Caco-2 (cell line): ENCODE measurements around the gene NDUFB7. TPM values are rescaled to one million over a fixed set of nuclear protein-coding genes. Genes with fewer than 3 reads are reported as not detected.
"Not testable (repeated sequence)": the region's sequence is repeated elsewhere in the genome, so short reads cannot be mapped to it uniquely, and the experiment has no call there.

Experiments used
- BruUV-seq: library from RNA; stranded (reverse); fragments of 400-500 nt; replicated peaks from 2 replicates; lab custom pipeline; 2021; lab: Mats Ljungman, UMichigan
- CTCF ChIA-PET: fragments of 300-600 bp; sonication (Branson Sonifier 250); formaldehyde crosslinking; loops from one replicate; lab custom pipeline; 2022; ENCODE audit warnings: antibody characterized with exemption; lab: Charles Lee
- POLR2A ChIA-PET: fragments of 300-600 bp; sonication (Branson Sonifier 250); formaldehyde crosslinking; loops from one replicate; lab custom pipeline; 2022; ENCODE audit warnings: antibody characterized with exemption; lab: Charles Lee
- DNase-seq, 2 experiments: peaks; one replicate each; pipeline versions ENCODE4 v3.0.0 to v3.0.0-alpha.2; 2020 to 2022
- H3K27me3 ChIP-seq: replicated peaks from 2 replicates; pipeline ENCODE4 v1.6.0; 2011; ENCODE audit warnings: low read length; ENCODE audit not compliant: control insufficient read depth, insufficient read depth
- H3K36me3 ChIP-seq: 2 replicates; pipeline ENCODE4 v1.5.1; 2011; ENCODE audit warnings: low read length; ENCODE audit not compliant: control insufficient read depth, insufficient read depth
- H3K4me1 ChIP-seq: fragments of 250-450 bp; sonication (Bioruptor Pico); 2 replicates; pipeline ENCODE4 v1.5.1; 2020; ENCODE audit warnings: mild to moderate bottlenecking
- H3K4me3 ChIP-seq: 2 replicates; pipeline ENCODE4 v1.5.1; 2011; ENCODE audit warnings: low read depth, mild to moderate bottlenecking, control low read depth, low read length
- H3K9me3 ChIP-seq: fragments of 250-450 bp; sonication (Bioruptor Pico); 2 replicates; pipeline ENCODE4 v1.5.1; 2020; ENCODE audit warnings: mild to moderate bottlenecking, moderate library complexity
- H3K27ac Mint-ChIP-seq: one replicate; pipeline ENCODE4 v1.8.0; 2022; ENCODE audit warnings: mixed read lengths; ENCODE audit not compliant: unreplicated experiment
- H3K27me3 Mint-ChIP-seq: one replicate; pipeline ENCODE4 v1.8.0; 2022; ENCODE audit warnings: mixed read lengths; ENCODE audit not compliant: insufficient read depth, unreplicated experiment
- H3K36me3 Mint-ChIP-seq: one replicate; pipeline ENCODE4 v1.8.0; 2022; ENCODE audit warnings: mild to moderate bottlenecking, mixed read lengths; ENCODE audit not compliant: insufficient read depth, unreplicated experiment
- H3K4me1 Mint-ChIP-seq: one replicate; pipeline ENCODE4 v1.8.0; 2022; ENCODE audit warnings: low read depth, mixed read lengths; ENCODE audit not compliant: unreplicated experiment
- H3K4me3 Mint-ChIP-seq: one replicate; pipeline ENCODE4 v1.8.0; 2022; ENCODE audit warnings: mild to moderate bottlenecking, moderate library complexity, mixed read lengths; ENCODE audit not compliant: unreplicated experiment
- H3K9me3 Mint-ChIP-seq: one replicate; pipeline ENCODE4 v1.8.0; 2022; ENCODE audit warnings: mixed read lengths; ENCODE audit not compliant: unreplicated experiment
- CTCF ChIP-seq, 2 experiments: fragments of 200-600 bp in 1 of 2; IDR thresholded peaks; 1 replicate in 1 of 2; 2 replicates in 1 of 2; pipeline versions ENCODE4 v1.5.1 to v1.8.0; 2011 to 2022; ENCODE audit warnings: antibody characterized with exemption in 1 of 2, control low read depth in 1 of 2, inconsistent platforms in 1 of 2, low read depth in 1 of 2, low read length in 1 of 2, mild to moderate bottlenecking in 1 of 2, moderate library complexity in 1 of 2; ENCODE audit not compliant: insufficient read depth in 1 of 2, severe bottlenecking in 1 of 2, unreplicated experiment in 1 of 2
- intact Hi-C: fragments of 100-400 bp; cut with micrococcal nuclease; formaldehyde crosslinking; loops from one replicate; pipeline ENCODE4 v1.10.0; 2022; ENCODE audit not compliant: unreplicated experiment
- total RNA-seq: library from RNA; stranded (reverse); gene quantifications from 2 replicates; pipeline ENCODE4 v1.2.3, GENCODE V29; 2022

The NDUFB7 gene
- total RNA-seq, 1 experiment from 2014 or later: 158 TPM

- H3K4me1 Mint-ChIP-seq, H3K4me3 Mint-ChIP-seq, CTCF ChIA-PET, H3K4me1 ChIP-seq, H3K4me3 ChIP-seq, BruUV-seq, H3K27me3 Mint-ChIP-seq, H3K9me3 ChIP-seq, H3K27ac Mint-ChIP-seq, DNase-seq, H3K9me3 Mint-ChIP-seq, intact Hi-C loops, H3K36me3 Mint-ChIP-seq, H3K27me3 ChIP-seq, H3K36me3 ChIP-seq, POLR2A ChIA-PET: not testable (repeated sequence)
Measured at GRCh38 chr19:14584372-14584771, 12.5 kb upstream of the NDUFB7 start.

- TF ChIP-seq CTCF (IDR thresholded peaks at IDR 0.05; ENCODE audit: insufficient read depth in 1 of 2, low read depth in 1 of 2, low read length in 1 of 2, severe bottlenecking in 1 of 2, unreplicated experiment in 1 of 2): no peak
- no peaks in the 10 kb centered on the region for H3K36me3 ChIP-seq
- no peak within 1 kb of the TSS for H3K4me3 ChIP-seq
- Mint-ChIP-seq H3K4me3 (no peak within 1 kb of the TSS), H3K27ac (no peak within 1 kb of the TSS), H3K4me1 (no peaks in the 10 kb centered on the region), H3K27me3 (peaks cover 3% of the 10 kb centered on the region), H3K9me3 (no peaks in the 10 kb centered on the region), H3K36me3 (no peaks in the 10 kb centered on the region)
- ChIA-PET CTCF (no interaction called here), POLR2A (no interaction called here)
- H3K9me3 ChIP-seq: no peaks in the 10 kb centered on the region
- no peaks in the 10 kb centered on the region for H3K27me3 ChIP-seq
- intact Hi-C loops: no loop called here
- no peak for DNase-seq
- BruUV-seq: no TSS peak
- H3K4me1 ChIP-seq: no peaks in the 10 kb centered on the region
Measured at GRCh38 chr19:14582894-14583340, 11.1 kb upstream of the NDUFB7 start, which contains the start of gene CLEC17A. Gene CLEC17A, plus strand, starts transcription at chr19:14583084. Its CDS starts 77 bp downstream, at chr19:14583161.

- BruUV-seq: no TSS peak
- H3K9me3 ChIP-seq: no peaks in the 10 kb centered on the region
- no peaks in the 10 kb centered on the region for H3K27me3 ChIP-seq
- DNase-seq: no peak
- TF ChIP-seq CTCF (IDR thresholded peaks at IDR 0.05; ENCODE audit: insufficient read depth in 1 of 2, low read depth in 1 of 2, low read length in 1 of 2, severe bottlenecking in 1 of 2, unreplicated experiment in 1 of 2): no peak
- H3K36me3 ChIP-seq: no peaks in the 10 kb centered on the region
- CTCF ChIA-PET: no interaction called here
- Mint-ChIP-seq H3K27me3 (no peaks in the 10 kb centered on the region), H3K9me3 (no peaks in the 10 kb centered on the region), H3K4me1 (no peaks in the 10 kb centered on the region), H3K4me3 (no peak overlapping the region), H3K36me3 (no peaks in the 10 kb centered on the region), H3K27ac (no peak overlapping the region)
- no peak overlapping the region for H3K4me3 ChIP-seq
- intact Hi-C loops: no loop called here
- POLR2A ChIA-PET: no interaction called here
- no peaks in the 10 kb centered on the region for H3K4me1 ChIP-seq
Measured at GRCh38 chr19:14580623-14581237, 8.9 kb upstream of the NDUFB7 start.
